GM12875 (cell line): ENCODE data around the gene FZR1.
A peak's percentile ranks its signal among the peaks of the same experiment; 100 is the strongest.

Experiments used
- H3K4me3 ChIP-seq: one replicate; pipeline ENCODE4 v1.5.1; 2011; ENCODE audit warnings: low read depth, low read length, control low read depth
- CTCF ChIP-seq: IDR thresholded peaks from 2 replicates; pipeline ENCODE4 v1.5.1; 2011; ENCODE audit warnings: low read depth, mild to moderate bottlenecking, control low read depth, inconsistent platforms, low read length, moderate library complexity, borderline replicate concordance; ENCODE audit not compliant: insufficient read depth

Gene FZR1

GRCh38 chr19:3585301-3586126 is 79.4 kb downstream of the FZR1 start, which contains the start of gene GIPC3:
TSS of gene GIPC3 (plus strand) at chr19:3585478. CDS start at chr19:3585598, 120 bp downstream.
- TF ChIP-seq CTCF = no peak
- H3K4me3 ChIP-seq = no peak within 1 kb of the TSS

- peak; percentile 58 for TF ChIP-seq CTCF
- H3K4me3 ChIP-seq = no peak overlapping the region
These were observed 80.1 kb downstream of the FZR1 start for GRCh38 chr19:3586127-3586626.

GRCh38 chr19:3586707-3587346 is 80.7 kb downstream of the FZR1 start:
- TF ChIP-seq CTCF = no peak
- H3K4me3 ChIP-seq = no peak overlapping the region
